Nephron (organoid): Measurements from ENCODE around the gene B2M.
"Not testable (repeated sequence)": the region's sequence is repeated elsewhere in the genome, so short reads cannot be mapped to it uniquely, and the experiment has no call there.

Experiments
- H3K27ac Mint-ChIP-seq, 3 experiments: 2 replicates each; pipeline ENCODE4 v1.8.0; 2020; ENCODE audit warnings: mixed read lengths in 3 of 3, mild to moderate bottlenecking in 2 of 3, moderate library complexity in 1 of 3
- H3K27me3 Mint-ChIP-seq: 2 replicates; pipeline ENCODE4 v1.8.0; 2021; ENCODE audit warnings: low read depth, mild to moderate bottlenecking, moderate library complexity, mixed read lengths
- H3K36me3 Mint-ChIP-seq: 2 replicates; pipeline ENCODE4 v1.8.0; 2020; ENCODE audit warnings: low read depth, mixed read lengths
- H3K4me1 Mint-ChIP-seq: 2 replicates; pipeline ENCODE4 v1.8.0; 2020; ENCODE audit warnings: mixed read lengths
- H3K4me3 Mint-ChIP-seq, 3 experiments: 2 replicates each; pipeline ENCODE4 v1.8.0; 2020; ENCODE audit warnings: mild to moderate bottlenecking in 3 of 3, mixed read lengths in 3 of 3, moderate library complexity in 2 of 3
- H3K9me3 Mint-ChIP-seq: 2 replicates; pipeline ENCODE4 v1.8.0; 2020; ENCODE audit warnings: mixed read lengths
- TF ChIP-seq, protein P1 (sequence below), 3 experiments: fragments of 200-600 bp; sonication (generic); IDR thresholded peaks; one replicate each; pipeline ENCODE4 v1.5.0; 2021; ENCODE audit warnings: antibody characterized with exemption in 3 of 3; ENCODE audit not compliant: unreplicated experiment in 3 of 3

B2M gene

DNA sequence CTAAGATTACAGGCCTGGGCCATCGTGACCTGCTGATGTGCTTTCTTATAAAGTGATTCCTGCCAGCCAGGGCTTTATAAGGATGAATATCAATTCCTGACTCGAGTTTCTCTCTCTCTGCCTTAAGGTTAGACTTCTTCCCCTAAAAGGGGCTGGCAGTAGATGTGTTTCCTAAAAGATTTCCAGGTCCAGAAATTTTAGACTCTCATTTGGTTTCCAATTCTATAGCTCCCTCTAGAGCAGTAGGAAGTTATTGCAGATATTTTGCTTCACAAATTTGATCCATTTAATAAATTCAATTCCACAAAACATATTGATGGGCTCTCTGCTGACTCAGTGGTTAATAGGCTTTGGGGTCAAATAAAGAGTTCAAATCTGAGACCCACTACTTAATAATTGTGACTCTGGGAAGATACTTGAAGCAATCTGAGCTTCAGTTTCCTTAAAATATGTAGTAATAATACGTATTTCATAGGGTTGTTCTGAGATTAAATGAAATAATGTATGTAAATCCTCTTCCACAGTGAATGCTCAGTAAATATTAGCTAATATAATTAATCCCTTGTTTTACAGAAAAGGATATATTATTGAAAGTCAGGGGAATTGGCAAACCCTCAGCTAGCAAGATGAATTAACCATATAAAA lies 27.1 kb downstream of the B2M start:
- Mint-ChIP-seq H3K27me3 (no peaks in the 10 kb centered on the region), H3K27ac (no peak overlapping the region), H3K9me3 (peaks cover 4% of the 10 kb centered on the region), H3K4me1 (no peaks in the 10 kb centered on the region), H3K36me3 (no peaks in the 10 kb centered on the region), H3K4me3 (no peak overlapping the region)
- TF ChIP-seq, protein P1, sequence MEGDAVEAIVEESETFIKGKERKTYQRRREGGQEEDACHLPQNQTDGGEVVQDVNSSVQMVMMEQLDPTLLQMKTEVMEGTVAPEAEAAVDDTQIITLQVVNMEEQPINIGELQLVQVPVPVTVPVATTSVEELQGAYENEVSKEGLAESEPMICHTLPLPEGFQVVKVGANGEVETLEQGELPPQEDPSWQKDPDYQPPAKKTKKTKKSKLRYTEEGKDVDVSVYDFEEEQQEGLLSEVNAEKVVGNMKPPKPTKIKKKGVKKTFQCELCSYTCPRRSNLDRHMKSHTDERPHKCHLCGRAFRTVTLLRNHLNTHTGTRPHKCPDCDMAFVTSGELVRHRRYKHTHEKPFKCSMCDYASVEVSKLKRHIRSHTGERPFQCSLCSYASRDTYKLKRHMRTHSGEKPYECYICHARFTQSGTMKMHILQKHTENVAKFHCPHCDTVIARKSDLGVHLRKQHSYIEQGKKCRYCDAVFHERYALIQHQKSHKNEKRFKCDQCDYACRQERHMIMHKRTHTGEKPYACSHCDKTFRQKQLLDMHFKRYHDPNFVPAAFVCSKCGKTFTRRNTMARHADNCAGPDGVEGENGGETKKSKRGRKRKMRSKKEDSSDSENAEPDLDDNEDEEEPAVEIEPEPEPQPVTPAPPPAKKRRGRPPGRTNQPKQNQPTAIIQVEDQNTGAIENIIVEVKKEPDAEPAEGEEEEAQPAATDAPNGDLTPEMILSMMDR (IDR thresholded peaks at IDR 0.05; ENCODE audit: unreplicated experiment in 3 of 3): peak; percentile 38 to 53 (median 50)

DNA sequence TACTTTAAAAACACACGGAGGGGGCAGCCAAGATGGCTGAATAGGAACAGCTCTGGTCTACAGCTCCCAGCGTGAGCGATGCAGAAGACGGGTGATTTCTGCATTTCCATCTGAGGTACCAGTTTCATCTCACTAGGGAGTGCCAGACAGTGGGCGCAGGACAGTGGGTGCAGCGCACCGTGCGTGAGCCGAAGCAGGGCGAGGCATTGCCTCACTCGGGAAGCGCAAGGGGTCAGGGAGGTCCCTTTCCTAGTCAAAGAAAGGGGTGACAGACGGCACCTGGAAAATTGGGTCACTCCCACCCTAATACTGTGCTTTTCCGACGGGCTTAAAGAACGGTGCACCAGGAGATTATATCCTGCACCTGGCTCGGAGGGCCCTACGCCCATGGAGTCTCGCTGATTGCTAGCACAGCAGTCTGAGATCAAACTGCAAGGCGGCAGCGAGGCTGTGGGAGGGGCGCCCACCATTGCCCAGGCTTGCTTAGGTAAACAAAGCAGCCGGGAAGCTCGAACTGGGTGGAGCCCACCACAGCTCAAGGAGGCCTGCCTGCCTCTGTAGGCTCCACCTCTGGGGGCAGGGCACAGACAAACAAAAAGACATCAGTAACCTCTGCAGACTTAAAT lies 28.0 kb downstream of the B2M start:
- not testable (repeated sequence) for H3K27ac Mint-ChIP-seq, H3K36me3 Mint-ChIP-seq, H3K9me3 Mint-ChIP-seq, H3K4me1 Mint-ChIP-seq, H3K27me3 Mint-ChIP-seq, H3K4me3 Mint-ChIP-seq

DNA sequence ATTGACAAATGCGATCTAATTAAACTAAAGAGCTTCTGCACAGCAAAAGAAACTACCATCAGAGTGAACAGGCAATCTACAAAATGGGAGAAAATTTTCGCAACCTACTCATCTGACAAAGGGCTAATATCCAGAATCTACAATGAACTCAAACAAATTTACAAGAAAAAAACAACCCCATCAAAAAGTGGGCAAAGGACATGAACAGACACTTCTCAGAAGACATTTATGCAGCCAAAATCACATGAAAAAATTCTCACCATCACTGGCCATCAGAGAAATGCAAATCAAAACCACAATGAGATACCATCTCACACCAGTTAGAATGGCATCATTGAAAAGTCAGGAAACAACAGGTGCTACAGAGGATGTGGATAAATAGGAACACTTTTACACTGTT lies 32.1 kb downstream of the B2M start:
- H3K27me3 Mint-ChIP-seq, H3K36me3 Mint-ChIP-seq, H3K27ac Mint-ChIP-seq, H3K4me3 Mint-ChIP-seq, H3K4me1 Mint-ChIP-seq: not testable (repeated sequence)
- peaks cover 17% of the 10 kb centered on the region for H3K9me3 Mint-ChIP-seq

DNA sequence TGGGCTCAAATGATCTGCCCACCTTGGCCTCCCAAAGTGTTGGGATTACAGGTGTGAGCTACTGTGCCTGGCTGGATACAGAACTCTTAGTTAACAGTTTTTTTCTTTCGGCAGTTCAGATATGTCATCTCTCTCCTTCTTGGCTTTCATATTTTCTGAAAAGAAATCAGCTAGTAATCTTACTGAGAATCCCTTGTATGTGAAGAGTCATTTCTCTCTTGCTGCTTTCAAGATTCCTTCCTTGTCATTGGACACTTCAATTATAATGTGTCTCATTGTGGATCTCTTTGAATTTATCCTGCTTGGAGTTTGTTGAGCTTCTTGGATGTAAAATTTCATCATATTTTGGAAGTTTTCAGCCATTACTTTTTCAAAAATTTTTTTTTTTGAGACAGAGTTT lies 42.0 kb downstream of the B2M start:
- no peaks in the 10 kb centered on the region for H3K36me3 Mint-ChIP-seq
- H3K27me3 Mint-ChIP-seq: no peaks in the 10 kb centered on the region
- TF ChIP-seq, protein P1 (IDR thresholded peaks at IDR 0.05; ENCODE audit: unreplicated experiment in 3 of 3): no peak
- H3K27ac Mint-ChIP-seq: no peak overlapping the region
- peaks cover 40% of the 10 kb centered on the region for H3K9me3 Mint-ChIP-seq
- H3K4me3 Mint-ChIP-seq: no peak overlapping the region
- H3K4me1 Mint-ChIP-seq: no peaks in the 10 kb centered on the region

DNA sequence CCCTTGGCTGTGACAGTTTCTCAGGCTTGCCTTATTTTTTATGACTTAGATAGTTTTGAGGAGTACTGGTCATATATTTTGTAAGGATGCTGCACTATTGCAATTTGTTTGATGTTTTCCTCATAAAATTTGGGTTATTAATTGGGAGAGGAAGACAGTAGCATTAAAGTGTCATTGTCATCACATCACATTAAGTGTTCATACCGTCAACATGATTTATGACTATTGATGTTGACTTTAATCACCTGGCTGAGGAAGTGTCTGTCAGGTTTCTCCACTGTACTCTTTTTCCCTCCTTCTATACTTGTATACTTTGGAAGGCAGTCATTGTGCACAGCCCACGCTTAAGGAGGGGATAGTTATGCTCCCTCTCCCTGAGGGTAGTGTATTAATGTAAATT lies 51.9 kb downstream of the B2M start:
- Mint-ChIP-seq H3K9me3 (no peaks in the 10 kb centered on the region), H3K27ac (no peak overlapping the region), H3K27me3 (no peaks in the 10 kb centered on the region), H3K4me3 (no peak overlapping the region), H3K4me1 (no peaks in the 10 kb centered on the region), H3K36me3 (no peaks in the 10 kb centered on the region)
- TF ChIP-seq, protein P1 (IDR thresholded peaks at IDR 0.05; ENCODE audit: unreplicated experiment in 3 of 3): no peak

DNA sequence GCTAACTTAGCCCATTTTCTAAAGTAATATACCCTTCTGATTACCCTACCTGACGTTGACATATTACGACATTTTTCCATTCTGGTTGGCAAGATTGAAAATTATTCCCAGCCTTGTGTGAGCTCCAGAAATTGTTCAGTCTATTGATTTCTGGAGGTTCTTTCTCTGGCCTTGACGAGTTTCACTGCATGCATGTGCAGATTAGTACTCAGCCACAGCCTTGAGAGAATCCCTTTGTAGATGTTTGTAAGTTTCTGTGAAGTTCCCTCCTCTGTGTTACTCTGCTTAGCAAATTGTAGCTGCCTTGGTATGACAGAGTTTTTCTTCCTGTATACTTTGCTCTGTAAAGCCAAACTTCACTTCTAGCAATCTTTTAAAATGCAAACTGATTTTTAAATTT lies 52.5 kb downstream of the B2M start:
- TF ChIP-seq, protein P1 (IDR thresholded peaks at IDR 0.05; ENCODE audit: unreplicated experiment in 3 of 3): no peak
- Mint-ChIP-seq H3K36me3 (no peaks in the 10 kb centered on the region), H3K27ac (no peak overlapping the region), H3K4me3 (no peak overlapping the region), H3K27me3 (no peaks in the 10 kb centered on the region), H3K4me1 (no peaks in the 10 kb centered on the region), H3K9me3 (no peaks in the 10 kb centered on the region)

DNA sequence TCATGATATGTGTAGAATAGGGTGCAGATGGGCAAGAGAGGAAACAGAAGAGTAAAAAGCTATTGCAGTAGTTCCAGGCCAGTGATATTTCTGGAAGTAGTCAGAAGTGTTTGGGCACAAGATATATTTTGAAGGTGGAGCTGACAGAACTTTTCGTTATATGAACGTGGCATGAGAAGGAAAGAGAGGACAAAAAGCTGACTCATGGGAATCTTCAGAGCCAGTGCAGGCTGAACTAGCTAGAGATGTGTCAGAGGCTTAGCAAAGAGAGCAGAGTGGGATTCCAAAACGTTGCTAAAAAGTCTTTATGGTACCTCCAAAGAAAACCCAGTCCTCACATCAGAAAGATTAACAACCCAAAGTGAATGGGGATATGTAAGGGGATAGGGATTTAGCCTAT lies 53.7 kb downstream of the B2M start:
- peaks cover 2% of the 10 kb centered on the region for H3K9me3 Mint-ChIP-seq
- no peak overlapping the region for H3K27ac Mint-ChIP-seq
- H3K27me3 Mint-ChIP-seq: no peaks in the 10 kb centered on the region
- H3K36me3 Mint-ChIP-seq: no peaks in the 10 kb centered on the region
- no peaks in the 10 kb centered on the region for H3K4me1 Mint-ChIP-seq
- no peak overlapping the region for H3K4me3 Mint-ChIP-seq
- TF ChIP-seq, protein P1 (IDR thresholded peaks at IDR 0.05; ENCODE audit: unreplicated experiment in 3 of 3): no peak
